Measurements from ENCODE around the gene RHBDD2. TPM values are rescaled to one million over a fixed set of nuclear protein-coding genes. Genes with fewer than 3 reads are reported as not detected.

RHBDD2 gene
- total and polyA plus RNA-seq, 9 of the 15 experiments (the other 6 are each of a cell fraction or from before 2014, with no cell fraction given) = 3.3 to 36.7 (median 17.9) TPM

DNA sequence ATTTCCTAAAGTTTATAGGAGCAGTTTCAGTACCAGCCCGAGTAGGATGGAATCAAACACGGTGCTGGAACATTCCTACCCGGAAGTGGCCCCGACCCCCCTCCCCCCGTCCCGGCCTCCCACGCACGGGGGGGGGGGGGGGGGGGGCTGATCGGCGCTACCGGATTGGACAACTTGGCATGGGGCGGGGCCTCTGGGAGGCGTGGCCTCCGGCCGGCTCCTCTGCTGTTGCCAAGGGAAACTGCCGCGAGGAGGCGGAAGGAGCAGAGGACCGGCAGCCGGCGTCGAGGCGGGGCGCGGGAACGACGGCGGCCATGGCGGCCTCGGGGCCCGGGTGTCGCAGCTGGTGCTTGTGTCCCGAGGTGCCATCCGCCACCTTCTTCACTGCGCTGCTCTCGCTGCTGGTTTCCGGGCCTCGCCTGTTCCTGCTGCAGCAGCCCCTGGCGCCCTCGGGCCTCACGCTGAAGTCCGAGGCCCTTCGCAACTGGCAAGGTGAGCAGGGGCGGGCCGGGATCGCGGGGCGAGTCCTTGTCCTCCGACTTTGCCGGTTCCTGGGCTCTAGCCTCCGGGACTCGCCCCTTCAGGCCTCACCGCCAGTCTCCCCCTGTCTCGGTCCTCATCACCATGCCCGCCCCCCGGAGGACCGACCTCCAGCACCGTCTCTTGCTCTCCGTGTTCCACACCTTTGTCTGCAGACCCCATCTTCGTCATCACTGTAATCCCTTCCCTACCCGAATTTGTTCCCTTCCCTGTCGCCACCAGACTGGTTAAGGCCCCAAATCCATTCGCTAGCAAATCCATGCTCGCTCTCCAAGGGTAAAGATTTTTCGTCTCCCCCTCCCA lies at the start of gene RHBDD2 (continued):
- TF ChIP-seq ZMIZ1 (IDR thresholded peaks at IDR 0.05; ENCODE audit: low read depth in 2 of 2, low read length in 2 of 2) = 0 out of 4 replicates have a peak, but pooled peaks of 1 of the 2 experiments have one; percentile 55
- TF ChIP-seq MTA3 (IDR thresholded peaks at IDR 0.05; ENCODE audit: borderline replicate concordance) = peak; percentile 84; the same call in 1 of the 2 replicates
- peak in 1 of 2 experiments; percentile 95; a peak in 2 of 4 replicates for TF ChIP-seq HDAC1 (IDR thresholded peaks at IDR 0.05)
- TF ChIP-seq SETDB1 (IDR thresholded peaks at IDR 0.05; ENCODE audit: low read length) = no peak
- no peak for TF ChIP-seq MECOM (CRISPR knock-in tag; IDR thresholded peaks at IDR 0.05)
- no peak for TF ChIP-seq IRF2 (CRISPR knock-in tag; IDR thresholded peaks at IDR 0.05)
- no peak for TF ChIP-seq PPARD (CRISPR knock-in tag; IDR thresholded peaks at IDR 0.05)
- TF ChIP-seq ZBTB8A (IDR thresholded peaks at IDR 0.05; ENCODE audit: partially characterized antibody) = no peak
- TF ChIP-seq SREBF2 (CRISPR knock-in tag; IDR thresholded peaks at IDR 0.05) = no peak
- no peak for TF ChIP-seq ZNF707 (CRISPR knock-in tag; conservative IDR thresholded peaks at IDR 0.05)
- TF ChIP-seq ZNF140 (CRISPR knock-in tag; IDR thresholded peaks at IDR 0.05) = no peak
- TF ChIP-seq BDP1 (IDR thresholded peaks at IDR 0.05; ENCODE audit: insufficient read depth, insufficient read length) = no peak
- TF ChIP-seq NR3C1 (CRISPR knock-in tag; IDR thresholded peaks at IDR 0.05) = no peak; the same call in 1 of the 2 replicates
- peak in 2 of 3 experiments; percentile 24 to 27; a peak in 3 of 6 replicates for TF ChIP-seq CTCF (IDR thresholded peaks at IDR 0.05 in 2 of 3, conservative IDR thresholded peaks at IDR 0.05 in 1 of 3; ENCODE audit: insufficient read depth in 2 of 3, low read depth in 1 of 3, low read length in 3 of 3)
- TF ChIP-seq E2F4 (CRISPR knock-in tag; IDR thresholded peaks at IDR 0.05; ENCODE audit: low read depth) = peak; percentile 77; the same call in 1 of the 2 replicates
- TF ChIP-seq HDGF (IDR thresholded peaks at IDR 0.05) = peak; percentile 34; the same call in 1 of the 2 replicates
- no peak for TF ChIP-seq CHCHD3 (CRISPR knock-in tag; IDR thresholded peaks at IDR 0.05)
- TF ChIP-seq ZNF740 (CRISPR knock-in tag; IDR thresholded peaks at IDR 0.05) = peak; percentile 94
- TF ChIP-seq ZNF740 (tag; IDR thresholded peaks at IDR 0.05) = peak; percentile 23 to 100; a peak in 2 of 4 replicates
- no peak for TF ChIP-seq MEF2A (IDR thresholded peaks at IDR 0.05; ENCODE audit: control insufficient read depth, low read depth, low read length)
- no peak; the same call in 1 of the 2 replicates for TF ChIP-seq PHTF2 (CRISPR knock-in tag; IDR thresholded peaks at IDR 0.05)

Data from K562 (cell line).